Activated CD4-positive, CD25-positive, alpha-beta regulatory T cell treated with anti-CD3 and anti-CD28 coated beads, Interleukin-2, amount 50 U/mL, for 72 hours (primary cell): ENCODE data around the gene EEF1E1.

Experiments used
- DNase-seq: peaks from one replicate; pipeline ENCODE4 v3.0.0; 2021

EEF1E1 gene

GRCh38 chr6:8087870-8088754, 14.2 kb downstream of the EEF1E1 start:
- no peak for DNase-seq

- DNase-seq: no peak
Measured at GRCh38 chr6:8086755-8087306, 15.5 kb downstream of the EEF1E1 start.

- no peak for DNase-seq
Measured at GRCh38 chr6:8085053-8085511, 17.3 kb downstream of the EEF1E1 start.

- DNase-seq: no peak
Measured at GRCh38 chr6:8084586-8084985, 17.8 kb downstream of the EEF1E1 start.

GRCh38 chr6:8082954-8083858, 19.1 kb downstream of the EEF1E1 start:
- DNase-seq: no peak

GRCh38 chr6:8082572-8082953, 19.8 kb downstream of the EEF1E1 start:
- no peak for DNase-seq

GRCh38 chr6:8080362-8081151, 21.8 kb downstream of the EEF1E1 start:
- DNase-seq: no peak

- DNase-seq: no peak
Measured at GRCh38 chr6:8079126-8079525, 23.2 kb downstream of the EEF1E1 start.

GRCh38 chr6:8077991-8078390, 24.4 kb downstream of the EEF1E1 start:
- no peak for DNase-seq

- no peak for DNase-seq
Measured at GRCh38 chr6:8075704-8076103, 26.6 kb downstream of the EEF1E1 start.

- no peak for DNase-seq
Measured at GRCh38 chr6:8075185-8075584, 27.2 kb downstream of the EEF1E1 start.

GRCh38 chr6:8074213-8074612, 28.1 kb downstream of the EEF1E1 start:
- no peak for DNase-seq

GRCh38 chr6:8073758-8074157, 28.6 kb downstream of the EEF1E1 start:
- no peak for DNase-seq

GRCh38 chr6:8070718-8071117, 31.6 kb downstream of the EEF1E1 start:
- DNase-seq: no peak

- no peak for DNase-seq
Measured at GRCh38 chr6:8069631-8070284, 32.6 kb downstream of the EEF1E1 start.

- DNase-seq: no peak
Measured at GRCh38 chr6:8069151-8069550, 33.2 kb downstream of the EEF1E1 start.

GRCh38 chr6:8066108-8066507, 36.2 kb downstream of the EEF1E1 start:
- no peak for DNase-seq

GRCh38 chr6:8065519-8065911, 36.8 kb downstream of the EEF1E1 start:
- DNase-seq: peak; percentile 50

GRCh38 chr6:8064638-8065518, 37.5 kb downstream of the EEF1E1 start:
- no peak for DNase-seq

- peak; percentile 96 for DNase-seq
Measured at GRCh38 chr6:8063761-8064637, 38.3 kb downstream of the EEF1E1 start, which contains the start of gene BLOC1S5. Gene BLOC1S5, minus strand, starts transcription at chr6:8064389. Its CDS starts 13 bp downstream, at chr6:8064376.
